ENCODE measurements around the gene STXBP6.

- TF ChIP-seq CTCF (IDR thresholded peaks at IDR 0.05; ENCODE audit: insufficient read depth, low read length, poor library complexity, severe bottlenecking): no peak
- TF ChIP-seq EZH2phosphoT487 (conservative IDR thresholded peaks at IDR 0.05; ENCODE audit: low read length): no peak
These were observed 240.8 kb downstream of the STXBP6 start for GRCh38 chr14:24809135-24809534.

All from SU-DHL-6 (cell line).